A549 (cell line): ENCODE results near the gene PLEKHH3. TPM values are rescaled to one million over a fixed set of nuclear protein-coding genes. Genes with fewer than 3 reads are reported as not detected.

ENCODE experiments used
- ATAC-seq, 2 experiments: fragments of 200-7000 bp in 1 of 2; fragments of >200 bp in 1 of 2; cut with Nextera tagmentation in 1 of 2; cut with Tn5 transposase in 1 of 2; 3 replicates each; pipeline versions ENCODE4 v1.8.0 to v1.9.1; 2018 to 2020; ENCODE audit warnings: mild to moderate bottlenecking in 1 of 2, moderate library complexity in 1 of 2
- CTCF ChIA-PET: fragments of 300-600 bp; sonication (Branson Sonifier 250); formaldehyde crosslinking; extraction: SDS; loops from one replicate; lab custom pipeline; 2021; ENCODE audit warnings: antibody characterized with exemption, inconsistent platforms; lab: Yijun Ruan, JAX
- POLR2A ChIA-PET: fragments of 350-600 bp; formaldehyde crosslinking; extraction: SDS; loops from one replicate; lab custom pipeline; 2021; ENCODE audit warnings: antibody characterized with exemption, inconsistent platforms; lab: Yijun Ruan, JAX
- DNase-seq, 2 experiments: peaks; one replicate each; pipeline versions ENCODE4 v3.0.0 to v3.0.0-alpha.2; 2011 to 2016; ENCODE audit warnings: low read depth in 1 of 2, low spot score in 1 of 2
- FAIRE-seq: peaks from 2 replicates; lab custom pipeline; 2011; peaks lifted over from hg19 to GRCh38; lab: Jason Lieb, UNC
- H3K27ac ChIP-seq, 2 experiments: fragments of >200 bp; sonication (Bioruptor Twin); formaldehyde crosslinking; 3 replicates each; pipeline ENCODE4 v1.5.1; 2016 to 2017
- H3K4me1 ChIP-seq: fragments of >200 bp; sonication (Bioruptor Twin); formaldehyde crosslinking; 3 replicates; pipeline ENCODE4 v1.6.1; 2016
- H3K4me2 ChIP-seq: fragments of >200 bp; sonication (Bioruptor Twin); formaldehyde crosslinking; 3 replicates; pipeline ENCODE4 v1.6.1; 2016
- H3K4me3 ChIP-seq: fragments of >200 bp; sonication (Bioruptor Twin); formaldehyde crosslinking; 3 replicates; pipeline ENCODE4 v1.5.1; 2016
- H3K9me3 ChIP-seq: fragments of >200 bp; sonication (Bioruptor Twin); formaldehyde crosslinking; 3 replicates; pipeline ENCODE4 v1.6.1; 2016
- ATOH8 ChIP-seq: fragments of 250-450 bp; sonication (Bioruptor Pico); IDR thresholded peaks from 2 replicates; pipeline ENCODE4 v1.5.0; 2020; ENCODE audit warnings: low read depth, mild to moderate bottlenecking, moderate library complexity
- BHLHE40 ChIP-seq: IDR thresholded peaks from 2 replicates; pipeline ENCODE4 v1.6.1; 2012; ENCODE audit warnings: low read depth, low read length, inconsistent platforms
- CBX2 ChIP-seq: fragments of 200-600 bp; sonication (generic); IDR thresholded peaks from 2 replicates; pipeline ENCODE4 v1.6.1; 2016; ENCODE audit warnings: low read depth, mild to moderate bottlenecking, borderline replicate concordance
- CEBPB ChIP-seq, 2 experiments: fragments of >200 bp in 1 of 2; sonication (Bioruptor Twin) in 1 of 2; formaldehyde crosslinking in 1 of 2; IDR thresholded peaks; 2 replicates each; pipeline ENCODE4 v1.6.1; 2012 to 2016
- CHD2 ChIP-seq: fragments of 150-350 bp; IDR thresholded peaks from 2 replicates; pipeline ENCODE4 v1.6.1; 2014; ENCODE audit warnings: low read length; ENCODE audit not compliant: partially characterized antibody
- EHF ChIP-seq: fragments of 250-450 bp; sonication (Bioruptor Pico); IDR thresholded peaks from 2 replicates; pipeline ENCODE4 v1.5.0; 2020; ENCODE audit warnings: mild to moderate bottlenecking
- EHMT2 ChIP-seq: fragments of 200-600 bp; sonication (generic); IDR thresholded peaks from 2 replicates; pipeline ENCODE4 v1.6.1; 2016; ENCODE audit warnings: antibody characterized with exemption, low read depth, mild to moderate bottlenecking, moderate library complexity
- EP300 ChIP-seq, 2 experiments: fragments of >200 bp; sonication (Bioruptor Twin); formaldehyde crosslinking; IDR thresholded peaks; 2 replicates in 1 of 2; 3 replicates in 1 of 2; pipeline ENCODE4 v1.6.1; 2016 to 2017
- HDAC2 ChIP-seq: fragments of 200-600 bp; sonication (generic); IDR thresholded peaks from 2 replicates; pipeline ENCODE4 v1.6.1; 2016
- HEYL ChIP-seq: fragments of 250-450 bp; sonication (Bioruptor Pico); IDR thresholded peaks from 2 replicates; pipeline ENCODE4 v1.8.0; 2021; ENCODE audit warnings: mild to moderate bottlenecking, moderate library complexity
- HOXB5 ChIP-seq: fragments of 250-450 bp; sonication (Bioruptor Pico); IDR thresholded peaks from 2 replicates; pipeline ENCODE4 v1.5.0; 2020; ENCODE audit warnings: mild to moderate bottlenecking, moderate library complexity
- MYC ChIP-seq: IDR thresholded peaks from 2 replicates; pipeline ENCODE4 v1.6.1; 2012; ENCODE audit warnings: mild to moderate bottlenecking, inconsistent platforms, low read length, improper control_type of control experiment, borderline replicate concordance
- NFE2L2 ChIP-seq: fragments of 150-350 bp; conservative IDR thresholded peaks from 2 replicates; pipeline ENCODE4 v1.6.1; 2014; ENCODE audit warnings: low read length
- NR3C1 ChIP-seq: fragments of >200 bp; sonication (Bioruptor Twin); formaldehyde crosslinking; IDR thresholded peaks from 3 replicates; pipeline ENCODE4 v1.6.1; 2017
- POLR2AphosphoS2 ChIP-seq: conservative IDR thresholded peaks from 2 replicates; pipeline ENCODE4 v1.6.1; 2012; ENCODE audit warnings: low read length, improper control_type of control experiment, inconsistent platforms
- RAD21 ChIP-seq, 2 experiments: fragments of >200 bp in 1 of 2; sonication (Bioruptor Twin) in 1 of 2; formaldehyde crosslinking in 1 of 2; IDR thresholded peaks in 1 of 2; conservative IDR thresholded peaks in 1 of 2; 2 replicates in 1 of 2; 3 replicates in 1 of 2; pipeline ENCODE4 v1.6.1; 2012 to 2018; ENCODE audit warnings: inconsistent platforms in 1 of 2
- RFX5 ChIP-seq: fragments of 450-650 bp; IDR thresholded peaks from 2 replicates; pipeline ENCODE4 v1.7.1; 2014; ENCODE audit warnings: antibody characterized with exemption, mild to moderate bottlenecking, moderate library complexity
- SMC3 ChIP-seq: fragments of >200 bp; sonication (Bioruptor Twin); formaldehyde crosslinking; IDR thresholded peaks from 3 replicates; pipeline ENCODE4 v1.6.1; 2018; ENCODE audit warnings: inconsistent platforms
- SREBF2 ChIP-seq: fragments of 450-650 bp; IDR thresholded peaks from 2 replicates; pipeline ENCODE4 v1.6.1; 2014; ENCODE audit warnings: mild to moderate bottlenecking, moderate library complexity
- TP53 ChIP-seq: fragments of 250-450 bp; sonication (Bioruptor Pico); IDR thresholded peaks from 2 replicates; pipeline ENCODE4 v1.5.0; 2021; ENCODE audit warnings: mild to moderate bottlenecking, moderate library complexity
- ZC3H11A ChIP-seq: fragments of 450-650 bp; IDR thresholded peaks from 2 replicates; pipeline ENCODE4 v1.6.1; 2014; ENCODE audit warnings: antibody characterized with exemption, mild to moderate bottlenecking
- ZFP36 ChIP-seq: fragments of 450-650 bp; IDR thresholded peaks from 2 replicates; pipeline ENCODE4 v1.6.1; 2014; ENCODE audit warnings: borderline replicate concordance; ENCODE audit not compliant: partially characterized antibody
- WGBS: methylation state at CpG from one replicate; pipeline ENCODE4 v1.1.6; 2017; ENCODE audit errors: missing lambda C conversion rate; 5-methylcytosine and 5-hydroxymethylcytosine counted together
- polyA plus RNA-seq, 4 experiments: library from polyadenylated mRNA; depleted of rRNA in 3 of 4; stranded (reverse); fragments of >200 nt; fragmentation: RNase III in 1 of 4; extraction: RNeasy Plus Mini Kit Qiagen cat#74134 plus additional on column Dnase treatment in 1 of 4; gene quantifications; 2 replicates in 3 of 4; 3 replicates in 1 of 4; pipeline ENCODE4 v1.2.3, GENCODE V29; 2011 to 2017
- TF ChIP-seq, protein P1 (sequence below): IDR thresholded peaks from 2 replicates; pipeline ENCODE4 v1.6.1; 2012
- TF ChIP-seq, protein P2 (sequence below): fragments of >200 bp; sonication (Bioruptor Twin); formaldehyde crosslinking; IDR thresholded peaks from 3 replicates; pipeline ENCODE4 v1.6.1; 2016

The PLEKHH3 gene
- polyA plus RNA-seq, 2 of the 4 experiments (the other 2 are of a cell fraction): 5.5 to 14.0 TPM

GRCh38 chr17:42653179-42654124 lies 23.3 kb downstream of the PLEKHH3 start:
- no peak overlapping the region for H3K27ac ChIP-seq
- no peak for ATAC-seq
- no peaks in the 10 kb centered on the region for H3K4me1 ChIP-seq
- 83% methylated on average over 41 of the region's 42 CpGs for whole genome bisulfite sequencing
- ChIA-PET CTCF (interaction anchor here (0.6 to 2.7 kb wide), 7 partner anchors 21 to 277 kb away, joined by 3 to 13 read pairs (median 3); partner anchors contain the start of gene PSMC3IP), POLR2A (no interaction called here)
- DNase-seq: no peak
- TF ChIP-seq ATOH8: no peak
- no peak for FAIRE-seq
- H3K9me3 ChIP-seq: peaks cover 4% of the 10 kb centered on the region; the same call in 2 of the 3 replicates
- no peak overlapping the region for H3K4me3 ChIP-seq
- H3K4me2 ChIP-seq: no peak overlapping the region

- ChIA-PET POLR2A (interaction anchor here (0.6 to 0.7 kb wide), 3 partner anchors 12 to 28 kb away, joined by 3 to 6 read pairs (median 3); partner anchors contain the start of gene PLEKHH3), CTCF (interaction anchor here (0.7 to 2.1 kb wide), 5 partner anchors 27 to 73 kb away, joined by 3 to 9 read pairs (median 4); no protein-coding TSS in a partner anchor)
- no peaks in the 10 kb centered on the region for H3K4me1 ChIP-seq
- H3K4me3 ChIP-seq: no peak overlapping the region
- WGBS: 77% methylated on average over 4 of the region's 4 CpGs
- no peak overlapping the region for H3K27ac ChIP-seq
- no peak for FAIRE-seq
- no peak for DNase-seq
- TF ChIP-seq NFE2L2 (no peak), CHD2 (no peak), HOXB5 (CRISPR knock-in tag) (no peak), ZC3H11A (no peak), BHLHE40 (no peak), SMC3 (no peak), ATOH8 (no peak), HDAC2 (no peak), RFX5 (no peak), EHMT2 (no peak), RAD21 (conservative IDR thresholded peaks at IDR 0.05 in 1 of 2, IDR thresholded peaks at IDR 0.05 in 1 of 2) (no peak), EP300 (IDR thresholded peaks at IDR 0.05) (no peak), HEYL (no peak), SREBF2 (no peak), NR3C1 (no peak), TP53 (CRISPR knock-in tag) (no peak), POLR2AphosphoS2 (no peak), MYC (no peak)
- TF ChIP-seq, all 56 proteins: peak for 0
- no peak; a peak in 1 of 6 replicates for ATAC-seq
- H3K4me2 ChIP-seq: no peak overlapping the region
- H3K9me3 ChIP-seq: no peaks in the 10 kb centered on the region
These were observed 25.4 kb downstream of the PLEKHH3 start for GRCh38 chr17:42651392-42651791.

DNA sequence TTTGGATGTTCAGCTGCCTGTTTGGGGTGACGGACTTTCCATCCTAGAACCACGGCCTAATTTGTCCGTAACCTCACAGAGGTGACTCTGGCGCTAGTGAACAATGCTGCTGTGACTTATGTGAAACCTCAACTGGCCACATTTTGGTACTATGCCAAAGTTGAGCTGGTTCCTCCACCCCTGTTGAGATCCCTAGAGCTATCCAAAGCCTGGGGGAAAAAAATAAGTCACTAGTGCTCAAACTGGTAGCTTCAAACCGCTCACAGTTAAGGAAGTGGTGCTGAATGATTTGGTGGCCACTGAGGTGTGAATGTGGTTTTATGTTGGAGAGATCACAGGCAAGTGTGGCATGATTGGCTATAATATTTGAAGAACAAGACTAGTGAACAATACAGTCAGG lies 29.0 kb downstream of the PLEKHH3 start:
- Histone ChIP-seq H3K4me3 (no peak overlapping the region), H3K27ac (no peak overlapping the region), H3K9me3 (no peaks in the 10 kb centered on the region), H3K4me1 (no peaks in the 10 kb centered on the region), H3K4me2 (no peak overlapping the region)
- ATAC-seq: 0 out of 6 replicates have a peak, but pooled peaks of 1 of the 2 experiments have one; percentile 39
- WGBS: 90% methylated on average over 5 of the region's 5 CpGs
- CTCF ChIA-PET: interaction anchor here (0.6 to 2.4 kb wide), 10 partner anchors 11 to 673 kb away, joined by 3 to 8 read pairs (median 4); partner anchors contain the start of gene TUBG2
- no peak for DNase-seq
- TF ChIP-seq SMC3: no peak
- TF ChIP-seq, protein P1, sequence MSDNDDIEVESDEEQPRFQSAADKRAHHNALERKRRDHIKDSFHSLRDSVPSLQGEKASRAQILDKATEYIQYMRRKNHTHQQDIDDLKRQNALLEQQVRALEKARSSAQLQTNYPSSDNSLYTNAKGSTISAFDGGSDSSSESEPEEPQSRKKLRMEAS: no peak
- no peak for TF ChIP-seq CEBPB (IDR thresholded peaks at IDR 0.05)
- TF ChIP-seq EHF: no peak
- TF ChIP-seq, protein P2, sequence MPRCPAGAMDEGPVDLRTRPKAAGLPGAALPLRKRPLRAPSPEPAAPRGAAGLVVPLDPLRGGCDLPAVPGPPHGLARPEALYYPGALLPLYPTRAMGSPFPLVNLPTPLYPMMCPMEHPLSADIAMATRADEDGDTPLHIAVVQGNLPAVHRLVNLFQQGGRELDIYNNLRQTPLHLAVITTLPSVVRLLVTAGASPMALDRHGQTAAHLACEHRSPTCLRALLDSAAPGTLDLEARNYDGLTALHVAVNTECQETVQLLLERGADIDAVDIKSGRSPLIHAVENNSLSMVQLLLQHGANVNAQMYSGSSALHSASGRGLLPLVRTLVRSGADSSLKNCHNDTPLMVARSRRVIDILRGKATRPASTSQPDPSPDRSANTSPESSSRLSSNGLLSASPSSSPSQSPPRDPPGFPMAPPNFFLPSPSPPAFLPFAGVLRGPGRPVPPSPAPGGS: no peak
- TF ChIP-seq ZFP36: no peak
- TF ChIP-seq CBX2: no peak
- TF ChIP-seq HEYL: no peak
- POLR2A ChIA-PET: no interaction called here
- no peak for FAIRE-seq
